Fibroblast of skin of abdomen (primary cell): ENCODE data around the gene WIPF1.
"Not testable (repeated sequence)": the region's sequence is repeated elsewhere in the genome, so short reads cannot be mapped to it uniquely, and the experiment has no call there.

Source experiments
- DNase-seq: peaks from one replicate; pipeline ENCODE4 v3.0.0-alpha.2; 2013

Gene WIPF1

DNA sequence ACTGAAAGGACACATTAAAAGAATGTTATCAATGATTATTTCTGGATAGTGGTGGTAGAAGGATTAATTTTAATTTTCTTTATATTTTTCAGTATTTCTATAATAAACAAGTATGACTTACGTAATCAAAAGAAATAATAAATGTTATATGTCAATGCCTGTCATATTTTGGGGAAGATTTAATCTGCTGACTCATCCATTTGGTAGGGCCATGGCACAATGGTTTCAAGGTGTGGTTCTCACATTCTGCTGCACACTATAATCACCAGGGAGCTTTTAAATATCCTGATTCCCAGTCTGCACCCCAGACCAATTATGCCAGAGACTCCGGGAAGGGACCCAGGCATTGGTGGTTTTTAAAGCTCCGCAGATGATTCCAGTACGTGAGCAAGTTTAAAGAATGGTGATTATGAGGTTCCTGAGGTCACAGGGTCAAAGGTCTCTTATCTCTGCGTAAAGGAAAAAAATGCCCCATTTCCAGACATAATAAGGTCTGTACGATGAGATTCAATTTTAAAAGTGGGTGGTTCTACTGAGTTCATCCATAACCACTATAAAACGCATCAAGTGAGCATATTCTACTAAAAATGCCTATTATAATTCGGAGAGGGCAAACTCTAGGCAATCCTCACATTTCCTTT is 27.2 kb downstream of the WIPF1 start:
- no peak for DNase-seq

DNA sequence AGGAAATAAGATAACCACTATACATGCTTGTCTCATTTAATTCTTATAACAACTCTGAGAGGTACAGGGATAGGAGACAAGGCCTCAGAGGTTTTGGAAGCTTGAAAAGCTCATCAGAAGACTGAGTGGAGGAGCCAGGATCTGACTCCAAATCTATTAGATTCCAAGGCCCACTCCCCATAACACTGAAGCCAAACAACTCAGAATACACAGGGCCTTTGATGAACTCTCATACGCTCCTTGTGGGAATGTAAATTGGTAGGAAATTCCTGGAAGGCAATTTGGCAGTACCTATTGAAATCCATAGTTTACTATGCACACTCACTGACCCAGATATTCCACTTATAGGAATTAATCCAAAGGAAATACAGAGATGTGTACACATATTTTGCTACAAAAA is 27.9 kb downstream of the WIPF1 start:
- no peak for DNase-seq

DNA sequence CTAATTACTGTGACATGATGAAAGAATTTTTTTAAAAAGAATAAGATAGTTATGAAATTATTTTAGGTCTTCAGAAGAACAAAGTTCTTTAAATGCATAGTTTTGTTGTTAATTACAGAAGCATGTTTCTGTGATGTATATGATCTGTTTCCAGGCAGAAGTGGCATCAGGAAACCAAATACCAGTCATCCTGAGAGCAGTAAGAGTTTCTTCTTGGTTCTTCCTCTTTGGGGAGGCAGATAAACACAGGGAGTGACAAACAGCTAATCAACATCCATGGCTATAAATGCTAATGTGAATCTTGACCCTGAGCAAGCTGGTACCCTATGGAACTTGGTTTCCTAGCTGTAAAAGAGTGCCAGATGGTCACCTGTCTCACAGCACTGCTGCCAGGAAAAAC is 29.2 kb downstream of the WIPF1 start:
- no peak for DNase-seq

DNA sequence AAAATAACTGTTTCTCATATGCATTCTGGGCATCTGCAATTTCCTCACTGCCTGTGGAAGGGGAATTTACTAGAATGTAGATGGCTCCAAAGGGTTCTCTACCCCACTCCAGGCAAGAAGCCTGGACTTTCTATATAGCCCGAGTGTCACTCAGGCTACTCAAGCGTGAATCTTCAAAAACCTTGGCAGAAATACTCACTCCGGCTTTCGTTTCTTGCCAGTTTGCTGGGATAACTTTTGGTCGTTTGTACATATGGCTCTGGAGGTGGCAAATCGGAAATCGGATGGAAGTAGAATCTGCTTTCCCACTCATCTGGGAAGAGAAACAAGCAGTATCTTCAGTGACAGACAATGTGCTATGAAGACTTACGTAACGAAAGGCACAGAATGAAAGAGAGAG is 30.7 kb downstream of the WIPF1 start:
- DNase-seq = no peak

DNA sequence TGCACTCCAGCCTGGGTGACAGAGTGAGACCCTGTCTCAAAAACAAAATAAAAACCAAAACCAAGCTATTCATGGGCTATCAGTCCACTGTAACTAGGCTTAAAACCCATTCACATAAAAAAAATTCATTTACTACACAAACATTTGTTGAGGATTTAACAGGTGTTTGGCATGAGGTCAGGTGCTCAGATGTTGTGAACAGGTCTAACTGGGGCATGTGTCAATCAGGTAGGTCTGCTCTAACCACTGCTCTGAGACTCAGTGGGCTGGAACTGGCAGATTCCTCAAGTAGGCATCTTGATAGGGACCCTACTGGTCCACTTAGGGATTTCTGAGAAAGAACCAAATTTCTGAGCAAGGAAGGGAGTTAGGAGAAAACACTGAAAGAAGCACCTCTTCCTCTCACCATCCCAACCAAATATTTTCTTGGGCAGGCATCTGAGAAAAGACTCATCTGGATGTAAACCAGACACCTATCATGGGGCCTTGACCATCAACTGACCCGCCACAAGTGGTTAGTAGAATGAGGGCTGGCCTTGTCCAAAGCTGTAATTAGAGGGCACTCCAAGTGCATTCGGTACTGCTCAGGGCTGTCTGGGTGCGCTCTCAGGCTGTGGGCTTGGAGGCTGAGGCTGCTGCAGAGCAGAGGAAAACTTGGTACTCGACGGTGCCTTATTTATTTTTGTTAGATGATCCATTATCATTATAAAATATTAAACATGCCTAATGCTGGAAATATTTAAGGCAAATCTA is 33.9 kb downstream of the WIPF1 start:
- no peak for DNase-seq

DNA sequence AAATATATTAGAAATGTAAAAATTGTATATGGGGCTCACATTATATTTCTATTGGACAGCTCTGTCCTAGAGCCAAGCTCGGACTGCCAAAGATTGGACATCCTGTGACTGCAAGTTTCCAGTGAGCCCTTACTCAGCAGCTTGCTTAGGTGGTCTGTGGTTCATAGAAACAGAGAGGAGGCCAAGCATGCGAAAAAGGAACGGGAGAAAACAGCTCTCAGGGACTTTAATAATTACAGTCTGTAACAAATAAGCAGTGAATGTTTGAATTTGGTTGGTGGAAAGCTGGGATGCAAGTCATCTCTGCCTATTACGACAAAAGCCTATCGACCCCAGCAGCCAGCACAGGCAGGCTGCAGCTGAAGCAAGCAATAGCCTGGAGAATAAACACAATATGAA is 35.6 kb downstream of the WIPF1 start:
- DNase-seq = no peak

DNA sequence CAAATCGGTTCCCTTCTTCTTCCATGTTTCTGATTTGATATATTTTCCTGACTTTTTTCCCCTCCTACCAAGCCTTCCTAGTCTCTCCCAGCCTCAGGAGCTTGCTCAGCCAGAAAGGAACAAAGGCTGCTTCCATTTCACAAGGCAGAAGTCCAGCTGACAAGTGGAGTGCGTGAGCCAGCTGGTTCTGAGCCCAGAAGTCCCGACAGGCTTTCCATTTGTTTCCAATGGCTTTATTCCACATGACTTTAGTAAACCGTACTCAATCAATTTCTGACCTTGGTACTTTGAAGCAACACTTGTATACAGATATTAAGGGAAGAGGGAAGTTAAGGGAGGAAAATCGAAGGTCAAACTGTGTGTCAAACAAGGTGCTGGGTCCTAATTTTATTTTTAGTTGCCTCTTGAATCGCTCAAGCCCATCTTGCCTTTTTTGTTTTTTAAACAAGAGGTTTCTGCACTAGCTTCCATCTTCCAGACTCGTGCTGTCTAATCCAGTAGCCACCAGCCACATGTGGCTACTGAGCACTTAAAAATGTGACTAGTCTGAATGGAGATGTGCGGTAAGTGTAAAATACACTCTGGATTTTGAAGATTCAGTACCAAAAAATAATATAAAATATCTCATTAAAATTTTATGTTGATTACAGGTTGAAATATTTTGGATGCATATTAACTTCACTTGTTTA is 36.2 kb downstream of the WIPF1 start:
- DNase-seq = peak; percentile 21

DNA sequence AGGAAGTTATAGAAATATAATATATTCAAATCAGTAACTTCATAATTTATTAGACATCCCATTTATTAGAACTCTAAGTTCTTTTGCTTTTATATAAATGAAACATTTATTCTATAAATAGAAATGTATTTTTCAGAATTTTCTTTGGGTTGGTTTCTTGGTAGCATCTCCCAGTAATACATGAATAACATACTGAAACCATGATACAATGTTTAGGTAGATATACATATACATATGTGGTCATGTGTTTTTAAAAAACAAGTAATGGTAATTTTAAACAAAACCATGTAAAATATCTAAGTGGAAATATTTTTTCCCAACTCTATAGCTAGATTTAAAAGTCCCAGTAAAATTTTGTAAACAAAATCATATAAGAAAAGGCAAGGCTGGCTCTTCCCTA is 36.9 kb downstream of the WIPF1 start:
- no peak for DNase-seq

DNA sequence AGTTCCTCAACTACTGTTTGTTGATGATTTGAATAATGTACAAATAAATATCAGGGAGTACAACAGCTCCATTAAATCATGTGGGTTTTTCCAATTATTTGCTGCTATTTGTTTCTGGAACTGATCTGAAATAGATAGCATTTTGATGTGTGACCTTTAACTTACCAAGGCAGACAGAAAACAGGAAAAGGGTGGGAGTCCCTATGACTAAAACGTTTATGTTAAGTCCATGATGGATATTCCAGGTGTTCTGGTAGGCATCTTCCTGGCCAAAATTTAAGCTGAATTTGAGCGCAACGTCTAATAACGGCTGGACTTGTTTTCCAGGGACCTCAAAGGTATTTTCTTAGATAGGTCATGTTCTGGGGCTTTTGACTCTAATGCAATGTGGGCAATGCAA is 41.6 kb downstream of the WIPF1 start:
- DNase-seq = no peak

DNA sequence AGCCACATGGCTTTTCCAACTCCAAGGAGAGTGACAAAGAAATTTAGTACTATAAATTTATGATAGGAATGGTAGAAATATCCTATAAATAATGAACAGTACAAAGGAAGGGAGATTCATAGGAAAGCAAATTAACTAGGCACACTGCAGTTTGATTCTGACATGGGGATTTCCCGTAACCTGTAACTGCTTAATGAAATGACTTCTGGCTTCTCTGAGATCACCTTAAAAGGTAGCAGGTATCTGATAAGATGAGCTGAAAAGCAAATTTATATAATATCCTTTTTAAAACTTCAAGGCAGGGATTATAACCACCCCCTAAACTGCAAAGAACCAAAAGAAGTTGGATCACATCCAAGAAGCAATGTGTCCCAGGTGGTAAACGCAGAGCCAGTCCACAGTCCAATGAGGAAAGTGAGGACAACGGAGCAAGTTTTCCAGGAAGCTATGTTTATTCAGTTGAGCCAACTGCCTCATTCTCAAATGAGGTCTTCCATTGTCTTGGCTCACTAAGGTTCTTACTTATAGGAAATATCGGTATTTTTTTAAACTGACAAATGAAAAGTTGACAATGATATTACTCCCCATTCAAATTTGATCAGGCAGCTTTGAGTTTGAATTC is 43.0 kb downstream of the WIPF1 start:
- no peak for DNase-seq

DNA sequence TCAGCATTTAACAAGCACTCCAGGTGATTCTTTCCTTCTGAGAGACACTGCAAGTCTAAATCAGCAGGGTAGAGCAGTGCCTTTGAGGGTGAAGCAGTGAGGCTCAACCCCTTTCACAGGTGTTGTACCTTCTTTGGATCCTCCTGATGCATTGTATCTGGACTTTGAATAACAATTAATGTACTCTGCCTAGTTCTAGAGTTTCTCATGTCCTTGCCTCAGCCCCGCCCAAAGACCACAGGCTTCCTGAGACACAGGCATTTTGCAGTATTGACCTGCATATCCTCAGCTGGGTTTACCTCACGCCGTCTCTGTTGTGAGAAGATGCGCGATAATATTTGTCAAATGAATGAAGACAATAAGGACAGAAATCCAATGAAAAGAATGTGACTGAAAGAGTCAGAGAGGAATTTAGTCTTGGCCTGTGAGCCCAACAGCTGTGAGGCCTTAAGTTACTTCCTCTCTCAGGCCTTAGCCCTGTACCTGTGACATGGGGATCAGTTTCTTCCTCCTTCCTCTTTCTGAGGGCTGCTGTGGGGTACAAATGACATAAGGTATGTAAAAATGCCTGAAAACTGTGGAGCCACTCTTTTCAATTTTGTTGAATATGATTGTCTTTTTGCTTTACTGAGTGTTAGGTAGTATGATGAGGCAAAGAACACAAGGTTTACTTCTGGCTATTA is 43.7 kb downstream of the WIPF1 start:
- DNase-seq = no peak

DNA sequence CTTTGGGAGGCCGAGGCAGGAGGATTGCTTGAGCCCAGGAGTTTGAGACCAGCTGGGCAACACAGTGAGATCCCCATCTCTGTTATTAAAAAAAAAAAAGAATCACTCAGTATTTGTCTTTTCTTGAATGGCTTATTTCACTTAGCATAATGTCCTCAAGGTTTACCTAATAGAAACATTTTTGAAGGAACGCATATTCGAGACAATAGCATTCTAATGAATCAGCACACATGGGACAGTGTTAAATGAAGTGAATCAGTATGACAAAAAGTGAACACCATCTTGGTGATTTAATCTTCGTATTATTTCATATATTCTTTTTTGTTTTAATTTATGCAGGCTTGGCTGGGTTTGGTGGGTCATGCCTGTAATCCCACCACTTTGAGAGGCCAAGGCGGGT is 44.7 kb downstream of the WIPF1 start:
- no peak for DNase-seq

DNA sequence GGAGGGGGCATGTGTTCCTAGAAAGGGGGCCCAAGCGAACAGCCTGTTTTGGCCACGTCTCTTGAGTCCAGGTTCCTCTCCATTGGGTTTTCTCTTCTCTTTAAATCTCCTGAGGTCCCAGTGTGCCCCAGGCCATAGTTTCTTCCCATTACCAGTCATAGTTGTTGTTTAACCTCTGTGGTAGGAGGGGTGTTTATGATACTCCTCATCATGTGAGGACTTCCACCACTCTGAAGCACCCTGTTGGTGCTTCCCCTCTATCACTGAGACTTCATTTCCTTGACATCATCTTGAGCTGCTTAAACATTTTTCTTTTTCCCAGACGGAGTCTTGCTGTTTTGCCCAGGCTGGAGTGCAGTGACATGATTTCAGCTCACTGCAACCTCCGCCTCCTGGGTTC is 45.9 kb downstream of the WIPF1 start:
- no peak for DNase-seq

DNA sequence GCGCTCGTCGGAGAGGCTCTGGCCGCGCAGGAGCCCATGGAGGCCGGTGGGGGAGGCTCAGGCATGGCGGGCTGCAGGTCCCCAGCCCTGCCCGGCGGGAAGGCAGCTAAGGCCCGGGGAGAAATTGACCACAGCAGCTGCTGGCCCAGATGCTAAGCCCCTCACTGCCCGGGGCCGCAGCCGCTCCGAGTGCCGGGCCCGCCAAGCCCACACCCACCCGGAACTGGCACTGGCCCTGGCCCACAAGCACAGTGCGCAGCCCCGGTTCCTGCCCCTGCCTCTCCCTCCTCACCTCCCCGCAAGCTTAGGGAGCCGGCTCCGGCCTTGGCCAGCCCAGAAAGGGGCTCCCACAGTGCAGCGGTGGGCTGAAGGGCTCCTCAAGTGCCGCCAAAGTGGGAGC is 49.0 kb downstream of the WIPF1 start:
- not testable (repeated sequence) for DNase-seq

DNA sequence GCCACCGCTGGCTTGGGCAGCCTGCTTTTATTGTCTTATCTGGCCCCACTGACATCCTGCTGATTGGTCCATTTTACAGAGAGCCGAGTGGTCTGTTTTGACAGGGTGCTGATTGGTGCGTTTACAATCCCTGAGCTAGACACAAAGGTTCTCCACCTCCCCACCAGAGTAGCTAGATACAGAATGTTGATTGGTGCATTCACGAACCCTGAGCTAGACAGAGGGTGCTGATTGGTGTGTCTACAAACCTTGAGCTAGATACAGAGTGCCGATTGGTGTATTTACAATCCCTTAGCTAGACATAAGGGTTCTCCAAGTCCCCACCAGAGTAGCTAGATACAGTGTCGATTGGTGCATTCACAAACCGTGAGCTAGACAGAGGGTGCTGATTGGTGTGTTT is 49.6 kb downstream of the WIPF1 start:
- not testable (repeated sequence) for DNase-seq

DNA sequence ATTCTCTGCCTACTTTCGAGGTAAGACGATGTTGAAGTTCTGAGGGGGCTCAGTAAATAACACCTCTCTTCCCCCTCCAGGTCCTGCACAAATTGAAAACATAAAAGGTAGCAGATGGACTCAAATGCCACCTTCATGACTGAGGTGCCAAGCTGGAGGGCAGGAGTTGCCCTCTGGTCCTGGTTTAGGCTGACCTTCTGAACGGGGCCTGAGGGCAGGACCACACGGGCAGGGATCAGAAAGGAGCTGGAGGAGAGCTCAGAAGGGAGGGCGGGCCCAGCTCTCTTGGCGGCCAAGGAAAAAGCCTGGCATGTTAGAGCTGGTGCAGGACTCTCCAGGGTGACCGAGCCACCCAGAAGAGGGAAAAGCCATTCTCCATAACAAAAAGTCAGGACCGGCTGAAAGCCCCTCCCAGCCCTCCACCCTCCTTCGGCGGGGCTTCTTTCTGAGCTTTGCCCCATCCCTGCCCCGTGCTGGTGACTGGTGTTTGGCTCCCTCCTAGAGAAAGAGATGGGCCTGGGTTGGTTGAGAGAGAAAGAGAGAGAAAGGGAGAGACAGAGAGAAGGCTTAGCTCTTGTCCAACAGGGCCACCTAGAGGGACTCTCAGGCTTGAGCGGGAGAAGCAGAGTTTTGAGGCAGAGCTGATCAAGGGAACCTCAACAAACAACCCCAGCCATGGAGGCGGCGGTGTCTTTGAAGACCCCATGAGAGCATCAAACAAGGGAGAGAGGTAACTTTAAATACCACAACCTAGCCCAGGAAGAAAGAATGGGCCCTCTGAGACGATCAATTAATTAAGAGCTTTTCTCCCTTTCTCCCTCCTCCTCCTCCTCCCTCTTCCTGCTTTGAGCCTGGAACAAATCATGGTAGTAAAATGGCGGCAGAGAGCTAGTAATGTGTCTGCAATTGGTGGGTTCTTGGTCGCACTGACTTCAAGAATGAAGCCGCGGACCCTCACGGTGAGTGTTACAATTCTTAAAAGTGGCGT is 50.8 kb downstream of the WIPF1 start:
- peak; percentile 44 for DNase-seq

DNA sequence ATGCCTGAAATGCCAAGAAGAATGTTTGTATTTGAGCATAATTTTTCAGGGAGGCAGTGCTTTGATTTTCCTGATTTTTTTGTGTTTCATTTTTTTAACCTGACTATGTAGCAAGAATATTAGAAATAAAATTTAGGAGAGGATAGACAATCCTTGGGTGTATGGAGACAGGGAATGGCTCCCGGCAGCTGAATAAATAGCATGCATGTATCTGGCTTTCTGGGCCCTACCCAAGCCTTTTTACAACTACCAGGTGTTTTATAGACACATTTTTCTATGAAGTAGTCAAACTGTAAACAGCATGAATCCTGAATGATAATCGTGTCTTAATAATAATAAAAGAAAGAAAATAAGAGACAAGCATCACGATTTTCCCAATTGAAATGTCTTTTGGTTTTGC is 52.4 kb downstream of the WIPF1 start:
- no peak for DNase-seq

DNA sequence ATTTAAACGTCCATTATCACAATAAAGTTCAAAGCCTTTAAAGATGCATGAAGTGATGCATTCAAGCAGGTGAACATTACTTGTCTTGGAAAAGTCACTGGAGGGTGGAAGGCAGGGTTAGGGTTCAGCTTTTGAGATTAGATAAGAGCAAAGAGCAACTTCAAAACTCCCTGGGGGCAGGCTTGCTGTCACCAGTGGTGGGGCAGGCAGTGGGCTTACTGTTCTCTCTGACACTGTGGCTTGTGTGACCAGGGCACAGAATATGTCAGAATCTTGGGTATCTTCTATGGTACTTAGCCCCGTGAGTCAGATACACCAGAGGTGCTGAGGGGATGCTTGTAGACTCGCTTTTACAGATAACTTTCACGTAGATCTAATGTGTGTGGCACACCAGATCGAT is 52.8 kb downstream of the WIPF1 start:
- DNase-seq = no peak

DNA sequence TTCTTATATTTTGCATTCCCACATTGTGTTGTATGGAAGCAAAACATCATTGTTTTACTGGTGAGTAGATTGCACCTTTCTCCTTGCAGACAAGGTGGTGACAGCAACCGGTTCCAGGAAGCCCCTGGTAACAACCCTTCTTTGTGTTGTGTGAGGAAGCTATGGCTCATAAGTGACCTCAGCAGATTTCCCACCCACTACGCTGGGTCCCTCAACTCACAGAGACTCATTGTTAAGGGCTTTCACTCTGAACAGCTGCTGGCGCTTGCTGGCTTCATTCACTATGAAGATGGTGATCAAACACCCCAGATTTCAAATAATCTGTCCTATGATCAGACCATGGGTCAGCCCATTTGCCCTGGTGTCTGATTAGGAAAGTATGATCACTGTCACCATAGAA is 53.4 kb downstream of the WIPF1 start:
- no peak for DNase-seq

DNA sequence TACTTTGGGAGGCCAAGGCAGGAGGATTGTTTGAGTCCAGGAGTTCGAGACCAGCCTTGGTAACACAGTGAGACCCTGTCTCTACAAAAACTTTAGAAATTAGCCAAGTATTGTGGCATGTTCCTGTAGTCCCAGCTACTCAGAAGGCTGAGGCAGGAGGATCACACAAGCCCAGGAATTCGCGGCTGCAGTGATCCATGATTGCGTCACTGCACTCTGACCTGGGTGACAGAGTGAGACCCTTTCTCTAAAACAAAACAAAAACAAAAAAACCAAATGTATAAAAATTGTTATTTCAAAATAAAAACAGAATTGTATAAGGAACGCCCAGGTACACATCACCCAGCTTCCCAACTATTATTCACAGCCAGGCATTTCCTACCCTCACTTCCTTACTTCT is 56.7 kb downstream of the WIPF1 start:
- no peak for DNase-seq
